BLaER1 (cell line): ENCODE data around the gene RAB28.

Experiments
- H3K27ac ChIP-seq: shearing (Covaris generic); formaldehyde crosslinking; 2 replicates; pipeline ENCODE4 v1.8.1; 2022
- H3K27me3 ChIP-seq: shearing (Covaris generic); formaldehyde crosslinking; 2 replicates; pipeline ENCODE4 v1.8.1; 2022
- H3K36me3 ChIP-seq: shearing (Covaris generic); formaldehyde crosslinking; 2 replicates; pipeline ENCODE4 v1.8.1; 2022
- H3K4me1 ChIP-seq: shearing (Covaris generic); formaldehyde crosslinking; 2 replicates; pipeline ENCODE4 v1.8.1; 2022
- H3K4me2 ChIP-seq: shearing (Covaris generic); formaldehyde crosslinking; 2 replicates; pipeline ENCODE4 v1.8.1; 2022
- H3K4me3 ChIP-seq: shearing (Covaris generic); formaldehyde crosslinking; 2 replicates; pipeline ENCODE4 v1.8.1; 2022
- H3K9ac ChIP-seq: shearing (Covaris generic); formaldehyde crosslinking; 2 replicates; pipeline ENCODE4 v1.8.1; 2022
- H3K9me3 ChIP-seq: shearing (Covaris generic); formaldehyde crosslinking; 2 replicates; pipeline ENCODE4 v1.8.1; 2022
- H4K20me1 ChIP-seq: shearing (Covaris generic); formaldehyde crosslinking; 2 replicates; pipeline ENCODE4 v1.8.1; 2022
- Cebpa-rat ChIP-seq: shearing (Covaris generic); IDR thresholded peaks from 2 replicates; pipeline ENCODE4 v1.8.1; 2022

RAB28 gene

GRCh38 chr4:13525606-13526281 is 41.6 kb upstream of the RAB28 start:
- H3K9ac ChIP-seq = no peak overlapping the region
- no peak overlapping the region for H3K27ac ChIP-seq
- H4K20me1 ChIP-seq = peaks cover 18% of the 10 kb centered on the region; the same call in 1 of the 2 replicates
- no peak overlapping the region for H3K4me2 ChIP-seq
- H3K4me1 ChIP-seq = peaks cover 11% of the 10 kb centered on the region
- peaks cover 100% of the 10 kb centered on the region for H3K27me3 ChIP-seq
- no peaks in the 10 kb centered on the region for H3K36me3 ChIP-seq
- H3K9me3 ChIP-seq = peaks cover 49% of the 10 kb centered on the region
- no peak overlapping the region for H3K4me3 ChIP-seq
- TF ChIP-seq Cebpa-rat = no peak

GRCh38 chr4:13524504-13525243 is 40.5 kb upstream of the RAB28 start:
- H3K9ac ChIP-seq = no peak overlapping the region
- peaks cover 11% of the 10 kb centered on the region for H3K4me1 ChIP-seq
- H3K36me3 ChIP-seq = no peaks in the 10 kb centered on the region
- H3K4me2 ChIP-seq = no peak overlapping the region
- peaks cover 10% of the 10 kb centered on the region; the same call in 1 of the 2 replicates for H4K20me1 ChIP-seq
- H3K4me3 ChIP-seq = no peak overlapping the region
- H3K9me3 ChIP-seq = peaks cover 45% of the 10 kb centered on the region
- peaks cover 89% of the 10 kb centered on the region for H3K27me3 ChIP-seq
- no peak for TF ChIP-seq Cebpa-rat
- no peak overlapping the region for H3K27ac ChIP-seq

GRCh38 chr4:13523591-13524503 is 39.7 kb upstream of the RAB28 start:
- no peak overlapping the region for H3K27ac ChIP-seq
- H3K4me3 ChIP-seq = no peak overlapping the region
- no peak overlapping the region for H3K9ac ChIP-seq
- peaks cover 1% of the 10 kb centered on the region; the same call in 1 of the 2 replicates for H4K20me1 ChIP-seq
- H3K27me3 ChIP-seq = peaks cover 81% of the 10 kb centered on the region
- H3K4me1 ChIP-seq = peaks cover 11% of the 10 kb centered on the region
- peaks cover 37% of the 10 kb centered on the region for H3K9me3 ChIP-seq
- H3K4me2 ChIP-seq = no peak overlapping the region
- H3K36me3 ChIP-seq = no peaks in the 10 kb centered on the region
- no peak for TF ChIP-seq Cebpa-rat

- Histone ChIP-seq H3K27me3 (peaks cover 74% of the 10 kb centered on the region), H3K4me1 (peaks cover 7% of the 10 kb centered on the region), H3K4me3 (peak overlapping the region; percentile 20; the same call in 1 of the 2 replicates)
These were observed 39.0 kb upstream of the RAB28 start for GRCh38 chr4:13523105-13523477.

GRCh38 chr4:13522282-13523104 is 38.4 kb upstream of the RAB28 start:
- peaks cover 30% of the 10 kb centered on the region for H3K9me3 ChIP-seq
- no peaks in the 10 kb centered on the region for H3K36me3 ChIP-seq
- peak overlapping the region; percentile 20; the same call in 1 of the 2 replicates for H3K4me3 ChIP-seq
- peaks cover 68% of the 10 kb centered on the region for H3K27me3 ChIP-seq
- no peak for TF ChIP-seq Cebpa-rat
- no peak overlapping the region for H3K4me2 ChIP-seq
- peaks cover 3% of the 10 kb centered on the region for H3K4me1 ChIP-seq
- H3K27ac ChIP-seq = no peak overlapping the region
- no peaks in the 10 kb centered on the region; the same call in 1 of the 2 replicates for H4K20me1 ChIP-seq
- H3K9ac ChIP-seq = no peak overlapping the region

More at GRCh38 chr4:13523105-13523477, 39.0 kb upstream of the RAB28 start:
- Histone ChIP-seq H4K20me1 (no peaks in the 10 kb centered on the region; the same call in 1 of the 2 replicates), H3K9me3 (peaks cover 32% of the 10 kb centered on the region), H3K4me2 (no peak overlapping the region), H3K36me3 (no peaks in the 10 kb centered on the region), H3K9ac (no peak overlapping the region), H3K27ac (no peak overlapping the region)
- TF ChIP-seq Cebpa-rat = no peak

- H3K27me3 ChIP-seq = peaks cover 53% of the 10 kb centered on the region
- no peak for TF ChIP-seq Cebpa-rat
These were observed 36.9 kb upstream of the RAB28 start for GRCh38 chr4:13521047-13521446.

GRCh38 chr4:13516315-13516860 is 32.2 kb upstream of the RAB28 start:
- Histone ChIP-seq H3K36me3 (no peaks in the 10 kb centered on the region), H3K9ac (no peak overlapping the region), H3K4me3 (no peak overlapping the region), H3K27me3 (peaks cover 6% of the 10 kb centered on the region), H3K4me2 (no peak overlapping the region), H3K9me3 (no peaks in the 10 kb centered on the region), H3K27ac (no peak overlapping the region), H4K20me1 (no peaks in the 10 kb centered on the region), H3K4me1 (no peaks in the 10 kb centered on the region)
- TF ChIP-seq Cebpa-rat = no peak

More at GRCh38 chr4:13521047-13521446, 36.9 kb upstream of the RAB28 start:
- Histone ChIP-seq H3K9ac (no peak overlapping the region), H4K20me1 (no peaks in the 10 kb centered on the region), H3K4me1 (no peaks in the 10 kb centered on the region), H3K4me3 (no peak overlapping the region), H3K27ac (no peak overlapping the region), H3K9me3 (peaks cover 30% of the 10 kb centered on the region), H3K4me2 (no peak overlapping the region), H3K36me3 (no peaks in the 10 kb centered on the region)

GRCh38 chr4:13515268-13515667 is 31.1 kb upstream of the RAB28 start:
- no peaks in the 10 kb centered on the region for H4K20me1 ChIP-seq
- TF ChIP-seq Cebpa-rat = no peak
- no peak overlapping the region for H3K9ac ChIP-seq
- no peak overlapping the region for H3K27ac ChIP-seq
- no peaks in the 10 kb centered on the region for H3K4me1 ChIP-seq
- H3K27me3 ChIP-seq = no peaks in the 10 kb centered on the region
- H3K9me3 ChIP-seq = no peaks in the 10 kb centered on the region
- no peaks in the 10 kb centered on the region for H3K36me3 ChIP-seq
- no peak overlapping the region for H3K4me3 ChIP-seq
- no peak overlapping the region for H3K4me2 ChIP-seq
